Mononuclear cell (primary cell): ENCODE results near the gene C19orf25. TPM values are rescaled to one million over a fixed set of nuclear protein-coding genes. Genes with fewer than 3 reads are reported as not detected.

Experiments
- H3K27me3 ChIP-seq: 2 replicates; pipeline ENCODE4 v1.6.0; 2011; ENCODE audit warnings: low read length, control low read depth; ENCODE audit not compliant: insufficient read depth
- H3K4me1 ChIP-seq: 2 replicates; pipeline ENCODE4 v1.5.1; 2011; ENCODE audit warnings: mild to moderate bottlenecking, low read length, control low read depth; ENCODE audit not compliant: insufficient read depth
- H3K4me3 ChIP-seq: 2 replicates; pipeline ENCODE4 v1.5.1; 2011; ENCODE audit warnings: mild to moderate bottlenecking, low read length, moderate library complexity
- H3K9me3 ChIP-seq: 2 replicates; pipeline ENCODE4 v1.5.1; 2011; ENCODE audit warnings: low read depth, mild to moderate bottlenecking, control low read depth, low read length
- total RNA-seq: library from RNA; depleted of rRNA; stranded (reverse); fragments of >200 nt; gene quantifications from one replicate; pipeline ENCODE4 v1.2.3, GENCODE V29; 2012

The C19orf25 gene
- total RNA-seq, 1 donor, result 11.4 TPM

DNA sequence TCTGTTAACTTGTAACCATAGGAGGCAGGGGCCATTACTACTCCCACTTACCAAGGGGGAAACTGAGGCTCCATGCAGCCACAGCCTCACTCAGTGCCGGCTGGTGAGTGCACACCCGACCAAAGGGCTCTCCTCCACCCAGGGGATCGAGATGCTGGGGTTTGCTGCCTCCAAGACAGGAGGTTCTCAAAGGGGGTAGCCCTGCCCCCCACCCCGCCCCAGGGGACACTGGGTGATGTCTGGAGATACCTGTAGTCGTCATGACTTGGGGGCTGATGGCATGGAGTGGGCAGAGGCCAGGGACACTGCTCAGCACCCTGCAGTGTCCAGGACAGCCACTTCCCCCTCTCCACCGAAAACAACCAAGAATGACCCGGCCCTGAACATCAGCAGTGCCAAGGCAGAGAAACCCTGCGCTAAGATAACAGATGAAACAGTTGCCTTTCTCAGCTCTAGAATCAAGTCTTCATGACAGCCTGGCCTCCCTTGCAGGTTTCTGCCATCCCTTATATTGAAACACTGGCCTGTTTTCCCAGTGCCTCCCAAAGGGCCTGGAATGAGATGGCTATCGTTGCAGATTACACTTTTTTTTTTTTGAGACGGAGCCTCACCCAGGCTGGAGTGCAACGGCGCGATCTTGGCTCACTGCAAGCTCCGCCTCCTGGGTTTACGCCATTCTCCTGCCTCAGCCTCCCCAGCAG lies 15.2 kb upstream of the C19orf25 start:
- Histone ChIP-seq H3K4me1 (peaks cover 17% of the 10 kb centered on the region), H3K4me3 (no peak overlapping the region), H3K9me3 (no peaks in the 10 kb centered on the region), H3K27me3 (no peaks in the 10 kb centered on the region)

DNA sequence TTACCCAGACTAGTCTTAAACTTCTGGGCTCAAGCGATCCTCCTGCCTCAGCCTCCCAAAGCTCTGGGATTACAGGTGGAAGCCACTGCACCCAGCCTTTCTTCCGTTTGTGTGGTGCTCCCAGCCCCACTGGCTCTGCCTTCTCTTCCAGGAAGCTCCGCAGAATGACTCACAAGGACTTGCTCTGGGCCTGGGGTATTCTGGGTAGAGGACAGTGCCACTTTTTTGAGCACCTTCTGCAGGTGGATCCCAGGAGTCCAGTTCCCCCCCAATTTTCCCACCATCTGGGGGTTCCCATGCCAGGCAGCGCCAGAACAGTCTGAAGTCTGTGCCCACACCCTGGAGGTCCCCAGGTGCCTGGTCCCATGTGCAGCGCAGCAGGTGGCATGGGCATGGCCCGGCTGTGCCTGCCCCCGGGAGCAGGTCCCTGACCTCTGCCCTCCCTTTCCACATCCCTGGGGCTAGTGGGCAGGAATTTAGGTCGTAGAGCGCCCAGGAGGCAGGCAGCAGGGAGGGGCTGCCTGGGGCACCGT lies 13.5 kb upstream of the C19orf25 start:
- no peaks in the 10 kb centered on the region for H3K27me3 ChIP-seq

DNA sequence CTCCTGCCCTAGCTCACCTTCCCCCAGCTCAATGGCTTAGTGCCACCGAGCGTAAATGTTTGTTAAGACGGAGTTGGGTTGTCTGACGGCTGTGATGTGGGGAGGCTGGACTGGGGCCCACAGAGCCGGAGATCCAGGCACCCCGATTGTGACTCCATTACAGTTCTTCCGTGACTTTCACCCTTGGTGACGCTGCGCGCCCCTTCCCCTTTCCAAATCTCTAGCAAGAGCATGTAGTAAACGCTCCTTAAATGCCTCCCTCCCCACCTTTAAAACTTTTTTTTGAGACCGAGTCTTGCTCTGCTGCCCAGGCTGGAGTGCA lies 12.8 kb upstream of the C19orf25 start:
- no peaks in the 10 kb centered on the region for H3K9me3 ChIP-seq
- no peak overlapping the region for H3K4me3 ChIP-seq
- peaks cover 19% of the 10 kb centered on the region for H3K4me1 ChIP-seq
- no peaks in the 10 kb centered on the region for H3K27me3 ChIP-seq

More for the DNA sequence above, 13.5 kb upstream of the C19orf25 start:
- H3K4me1 ChIP-seq, result peaks cover 19% of the 10 kb centered on the region
- no peaks in the 10 kb centered on the region for H3K9me3 ChIP-seq
- H3K4me3 ChIP-seq, result no peak overlapping the region

- H3K4me3 ChIP-seq, result peak within 1 kb of the TSS; percentile 41
- H3K9me3 ChIP-seq, result no peaks in the 10 kb centered on the region
- H3K4me1 ChIP-seq, result peaks cover 19% of the 10 kb centered on the region
These were observed 12.3 kb upstream of the C19orf25 start, which contains the start of gene REEP6 for GRCh38 chr19:1491114-1491848. REEP6 (plus strand) TSS chr19:1491181; CDS start chr19:1491270, 89 bp downstream.

GRCh38 chr19:1490311-1491113 lies 11.5 kb upstream of the C19orf25 start, which contains the start of gene PCSK4:
PCSK4 (minus strand) TSS chr19:1490350; CDS start chr19:1490346, 4 bp downstream.
- Histone ChIP-seq H3K4me1 (peaks cover 19% of the 10 kb centered on the region), H3K9me3 (no peaks in the 10 kb centered on the region), H3K4me3 (peak within 1 kb of the TSS; percentile 41), H3K27me3 (no peaks in the 10 kb centered on the region)

More at GRCh38 chr19:1491114-1491848, 12.3 kb upstream of the C19orf25 start, which contains the start of gene REEP6:
- no peaks in the 10 kb centered on the region for H3K27me3 ChIP-seq

- peak overlapping the region; percentile 41 for H3K4me3 ChIP-seq
- H3K27me3 ChIP-seq, result no peaks in the 10 kb centered on the region
- H3K9me3 ChIP-seq, result no peaks in the 10 kb centered on the region
- peaks cover 19% of the 10 kb centered on the region for H3K4me1 ChIP-seq
These were observed 10.7 kb upstream of the C19orf25 start for GRCh38 chr19:1489463-1490310.

- Histone ChIP-seq H3K4me3 (no peak overlapping the region), H3K27me3 (no peaks in the 10 kb centered on the region), H3K4me1 (peaks cover 19% of the 10 kb centered on the region), H3K9me3 (no peaks in the 10 kb centered on the region)
These were observed 9.2 kb upstream of the C19orf25 start for GRCh38 chr19:1488282-1488601.

- Histone ChIP-seq H3K4me1 (peaks cover 19% of the 10 kb centered on the region), H3K4me3 (no peak overlapping the region), H3K9me3 (no peaks in the 10 kb centered on the region), H3K27me3 (no peaks in the 10 kb centered on the region)
These were observed 8.7 kb upstream of the C19orf25 start for GRCh38 chr19:1487576-1488281.

DNA sequence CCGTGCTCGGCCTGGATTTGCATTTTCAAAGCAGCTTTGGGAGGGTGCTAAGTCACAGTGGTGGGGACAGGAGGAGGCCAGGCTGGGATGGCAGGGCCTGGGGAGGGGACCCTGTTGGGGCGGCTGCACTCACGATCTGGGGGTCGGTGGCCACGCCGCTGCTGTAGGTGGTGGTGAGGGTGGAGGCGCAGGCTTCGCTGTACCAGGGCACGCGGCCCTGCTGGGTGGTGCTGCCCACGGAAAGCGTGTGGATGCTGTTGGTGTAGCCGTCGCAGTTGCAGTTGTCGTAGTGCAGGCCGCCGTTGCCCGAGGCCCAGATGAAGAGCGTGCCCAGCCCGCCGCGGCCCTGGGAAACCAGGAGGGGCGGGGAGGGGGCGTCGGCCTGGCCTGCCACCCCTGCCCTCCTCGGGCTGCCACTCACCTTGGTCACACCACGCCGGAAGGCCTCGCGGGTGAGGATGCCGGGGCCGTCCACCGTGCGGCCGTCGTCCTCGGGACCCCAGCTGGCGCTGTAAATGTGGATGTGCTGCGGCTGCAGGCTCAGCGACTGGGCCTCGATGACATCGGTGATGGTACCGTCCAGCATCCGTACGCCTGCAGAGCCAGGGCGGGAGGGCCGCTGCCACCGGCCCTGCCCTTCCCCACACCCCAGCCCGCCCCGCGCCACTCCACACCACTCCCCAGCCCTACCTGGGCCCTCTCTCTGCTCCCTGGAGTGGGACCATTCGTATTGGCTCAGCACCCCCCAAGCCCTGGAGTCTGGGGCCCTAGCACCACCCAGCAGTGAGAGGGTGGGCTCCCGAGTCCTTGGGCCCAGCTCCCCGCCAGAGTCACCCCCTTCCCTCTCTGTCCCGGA lies 7.9 kb upstream of the C19orf25 start:
- Histone ChIP-seq H3K27me3 (no peaks in the 10 kb centered on the region), H3K4me1 (peaks cover 19% of the 10 kb centered on the region), H3K9me3 (no peaks in the 10 kb centered on the region), H3K4me3 (no peak overlapping the region)

- Histone ChIP-seq H3K9me3 (no peaks in the 10 kb centered on the region), H3K27me3 (no peaks in the 10 kb centered on the region), H3K4me1 (peaks cover 7% of the 10 kb centered on the region), H3K4me3 (no peak overlapping the region)
These were observed 5.0 kb upstream of the C19orf25 start for GRCh38 chr19:1483979-1484428.

DNA sequence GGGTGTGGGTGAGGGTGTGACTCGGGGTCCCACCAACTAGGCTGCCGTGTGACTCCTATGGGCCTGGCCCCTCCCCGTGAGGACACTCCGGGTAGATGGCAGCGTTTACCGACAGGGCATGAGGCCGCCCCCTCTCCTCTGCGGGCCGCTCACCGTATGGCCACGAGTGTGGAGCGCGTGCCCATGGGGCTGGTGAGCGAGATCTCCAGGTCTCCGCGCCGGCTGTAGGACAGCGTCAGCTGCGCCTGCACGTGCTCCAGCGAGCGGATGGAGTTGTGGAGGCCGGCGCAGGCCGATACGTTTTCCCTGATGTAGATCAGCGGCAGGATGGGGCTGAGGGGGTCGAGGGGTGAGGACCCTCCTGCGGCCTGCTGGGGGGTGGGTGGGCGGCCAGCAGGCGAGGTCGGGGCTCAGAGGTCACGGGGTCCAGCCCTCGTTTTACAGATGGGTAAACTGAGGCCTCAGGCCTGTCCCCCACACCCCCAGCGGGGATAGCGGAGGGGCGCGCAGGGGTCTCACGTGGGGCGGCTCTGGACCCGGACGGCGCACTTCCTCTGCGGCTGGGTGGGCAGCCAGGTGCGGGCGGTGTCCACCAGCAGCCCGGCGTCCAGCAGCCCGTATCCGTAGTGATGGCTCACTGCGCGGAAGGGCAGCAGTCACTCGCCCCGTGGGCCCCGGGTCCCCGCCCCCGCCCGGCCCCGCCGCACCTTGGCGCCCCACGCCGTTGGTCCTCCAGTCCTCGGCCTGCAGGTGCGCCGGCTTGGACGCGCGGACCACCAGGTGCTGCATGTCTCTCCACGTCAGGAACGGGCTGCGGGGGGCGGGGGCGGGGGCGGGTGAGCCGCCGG lies 4.3 kb upstream of the C19orf25 start:
- H3K4me1 ChIP-seq, result peaks cover 10% of the 10 kb centered on the region
- no peaks in the 10 kb centered on the region for H3K27me3 ChIP-seq
- H3K9me3 ChIP-seq, result no peaks in the 10 kb centered on the region
- H3K4me3 ChIP-seq, result no peak overlapping the region

- H3K27me3 ChIP-seq, result no peaks in the 10 kb centered on the region
- no peaks in the 10 kb centered on the region for H3K9me3 ChIP-seq
- no peak overlapping the region for H3K4me3 ChIP-seq
- peaks cover 17% of the 10 kb centered on the region for H3K4me1 ChIP-seq
These were observed 3.5 kb upstream of the C19orf25 start for GRCh38 chr19:1482361-1483130.
